ENCODE data around the gene SFTPD.

The SFTPD gene

GRCh38 chr10:79979310-79979975 lies 30.5 kb upstream of the SFTPD start:
- in situ Hi-C loops (cut with MboI; ENCODE audit: low pct_unique_long_range_greater_than_20kb, low sequenced_read_pairs, unreplicated experiment): no loop called here
- TF ChIP-seq CTCF (IDR thresholded peaks at IDR 0.05; ENCODE audit: extremely low read depth, insufficient read depth, missing control alignments): no peak
- DNase-seq (ENCODE audit: low spot score): no peak

DNA sequence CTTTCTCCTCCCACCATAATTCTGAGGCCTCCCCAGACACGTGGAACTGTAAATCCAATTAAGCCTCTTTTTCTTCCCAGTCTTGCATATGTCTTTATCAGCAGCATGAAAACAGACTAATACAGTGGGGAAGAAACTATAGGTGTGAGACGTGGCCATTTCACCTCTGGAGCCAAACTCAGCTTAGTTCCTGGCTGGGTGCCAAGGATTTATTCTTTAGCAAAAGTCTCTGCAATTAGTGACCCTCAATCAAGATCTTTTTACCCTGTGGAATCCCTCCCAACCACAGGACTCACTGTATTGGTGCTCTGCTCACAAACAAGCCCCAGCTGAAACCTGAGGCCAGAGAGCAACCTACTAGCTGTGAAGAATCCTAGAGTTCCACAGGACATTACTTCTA lies 28.1 kb upstream of the SFTPD start:
- no peak for TF ChIP-seq CTCF (IDR thresholded peaks at IDR 0.05; ENCODE audit: extremely low read depth, insufficient read depth, missing control alignments)
- DNase-seq (ENCODE audit: low spot score): no peak
- in situ Hi-C loops (cut with MboI; ENCODE audit: low pct_unique_long_range_greater_than_20kb, low sequenced_read_pairs, unreplicated experiment): no loop called here

- in situ Hi-C loops (cut with MboI; ENCODE audit: low pct_unique_long_range_greater_than_20kb, low sequenced_read_pairs, unreplicated experiment): no loop called here
- no peak for TF ChIP-seq CTCF (IDR thresholded peaks at IDR 0.05; ENCODE audit: extremely low read depth, insufficient read depth, missing control alignments)
- no peak for DNase-seq (ENCODE audit: low spot score)
Measured at GRCh38 chr10:79970062-79970461, 21.2 kb upstream of the SFTPD start.

DNA sequence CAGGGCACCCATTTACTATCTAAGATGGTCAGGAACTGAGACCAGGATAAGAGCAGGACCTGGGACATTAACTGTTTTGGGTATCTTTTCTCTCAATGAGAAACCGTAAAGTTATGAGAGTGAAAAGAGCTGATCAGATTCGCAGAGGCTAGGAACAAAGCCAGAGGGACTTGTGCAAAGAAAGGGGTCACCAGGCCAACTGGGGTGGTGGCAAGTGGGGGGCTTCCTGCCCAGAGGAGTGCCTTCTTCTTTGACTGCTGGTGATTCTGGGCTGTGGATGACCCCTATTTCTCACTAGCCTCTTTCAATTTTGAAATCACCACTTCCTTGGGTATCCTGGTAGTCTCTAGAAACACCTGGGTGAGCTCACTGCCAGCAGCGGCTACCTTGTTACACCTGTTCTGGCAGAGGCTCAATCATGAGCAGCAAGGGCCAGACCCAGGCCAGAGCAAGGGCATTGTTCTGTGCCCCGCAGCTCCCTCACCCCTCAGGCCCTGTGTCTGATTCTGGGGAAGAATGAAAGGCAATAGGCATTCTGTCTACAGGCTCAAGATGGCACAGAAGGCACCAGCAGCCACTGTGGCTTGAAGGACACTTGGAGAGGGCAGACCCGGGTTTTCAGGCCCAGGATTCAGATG lies 999 bp downstream of the SFTPD start:
- in situ Hi-C loops (cut with MboI; ENCODE audit: low pct_unique_long_range_greater_than_20kb, low sequenced_read_pairs, unreplicated experiment): loop anchor here (25.0 kb wide), 1 partner anchor 386 kb away; the partner anchor contains the start of gene SFTPA2
- no peak for TF ChIP-seq CTCF (IDR thresholded peaks at IDR 0.05; ENCODE audit: extremely low read depth, insufficient read depth, missing control alignments)

GRCh38 chr10:79947083-79947415 lies 1.9 kb downstream of the SFTPD start:
- in situ Hi-C loops (cut with MboI; ENCODE audit: low pct_unique_long_range_greater_than_20kb, low sequenced_read_pairs, unreplicated experiment): loop anchor here (25.0 kb wide), 1 partner anchor 385 kb away; the partner anchor contains the start of gene SFTPA2
- no peak for TF ChIP-seq CTCF (IDR thresholded peaks at IDR 0.05; ENCODE audit: extremely low read depth, insufficient read depth, missing control alignments)
- DNase-seq (ENCODE audit: low spot score): no peak

More for the DNA sequence above, 999 bp downstream of the SFTPD start:
- DNase-seq (ENCODE audit: low spot score): no peak

GRCh38 chr10:79946271-79947082 lies 2.4 kb downstream of the SFTPD start:
- in situ Hi-C loops (cut with MboI; ENCODE audit: low pct_unique_long_range_greater_than_20kb, low sequenced_read_pairs, unreplicated experiment): loop anchor here (25.0 kb wide), 1 partner anchor 384 kb away; the partner anchor contains the start of gene SFTPA2
- no peak for DNase-seq (ENCODE audit: low spot score)
- TF ChIP-seq CTCF (IDR thresholded peaks at IDR 0.05; ENCODE audit: extremely low read depth, insufficient read depth, missing control alignments): no peak
